Spleen (tissue), 11 donors: Measurements from ENCODE around the gene BACE1-AS. TPM values are rescaled to one million over a fixed set of nuclear protein-coding genes. Genes with fewer than 3 reads are reported as not detected.

Experiments used
- DNase-seq: peaks from one replicate; pipeline ENCODE4 v3.0.0-alpha.2; 2020
- H3K27ac ChIP-seq, 8 donors: fragments of 200-600 bp; sonication (generic) in 7 of 8; 1 replicate in 4 of 8; 2 replicates in 4 of 8; pipeline versions ENCODE4 v1.5.0 to v1.8.0; 2016 to 2021; ENCODE audit warnings: inconsistent platforms in 4 of 8, mild to moderate bottlenecking in 4 of 8, moderate library complexity in 1 of 8
- H3K27me3 ChIP-seq, 7 donors: fragments of 200-600 bp; sonication (generic) in 6 of 7; replicated peaks in 1 of 7; 1 replicate in 4 of 7; 2 replicates in 3 of 7; pipeline versions ENCODE4 v1.5.0 to v1.8.0; 2016 to 2021; ENCODE audit warnings: inconsistent platforms in 3 of 7, mild to moderate bottlenecking in 1 of 7
- H3K36me3 ChIP-seq, 6 donors: fragments of 200-600 bp; sonication (generic) in 5 of 6; 1 replicate in 4 of 6; 2 replicates in 2 of 6; pipeline versions ENCODE4 v1.5.0 to v1.8.0; 2016 to 2021; ENCODE audit warnings: inconsistent platforms in 2 of 6
- H3K4me1 ChIP-seq, 6 donors: fragments of 200-600 bp; sonication (generic) in 5 of 6; 1 replicate in 3 of 6; 2 replicates in 3 of 6; pipeline versions ENCODE4 v1.5.0 to v1.8.0; 2016 to 2021; ENCODE audit warnings: inconsistent platforms in 3 of 6
- H3K4me3 ChIP-seq, 8 donors: fragments of 200-600 bp; sonication (generic) in 7 of 8; 1 replicate in 4 of 8; 2 replicates in 4 of 8; pipeline versions ENCODE4 v1.5.0 to v1.8.0; 2016 to 2021; ENCODE audit warnings: inconsistent platforms in 4 of 8, mild to moderate bottlenecking in 4 of 8, moderate library complexity in 2 of 8
- H3K9me3 ChIP-seq, 8 donors: fragments of 200-600 bp; sonication (generic) in 7 of 8; 1 replicate in 4 of 8; 2 replicates in 4 of 8; pipeline versions ENCODE4 v1.5.0 to v1.8.0; 2016 to 2021; ENCODE audit warnings: inconsistent platforms in 4 of 8
- POLR2A ChIP-seq, 3 donors: fragments of 450-650 bp; IDR thresholded peaks; one replicate each; pipeline ENCODE4 v1.5.1; 2017; ENCODE audit warnings: antibody characterized with exemption in 3 of 3, mild to moderate bottlenecking in 1 of 3
- POLR2AphosphoS5 ChIP-seq, 3 donors: sonication (generic); formaldehyde crosslinking; IDR thresholded peaks; one replicate each; pipeline ENCODE4 v1.5.1; 2017; ENCODE audit warnings: antibody characterized with exemption in 3 of 3
- WGBS, 5 donors: extraction: QIAGEN DNeasy Blood & Tissue Kit in 3 of 5; methylation state at CpG; one replicate each; pipeline versions ENCODE4 v1.1.5 to v1.1.7; 2013 to 2018; 5-methylcytosine and 5-hydroxymethylcytosine counted together
- intact Hi-C: fragments of 100-400 bp; cut with DNase I; formaldehyde crosslinking; loops from one replicate; pipeline ENCODE4 v1.15.0; 2023; ENCODE audit warnings: low total_unique reads
- polyA plus RNA-seq, 3 donors: library from polyadenylated mRNA; stranded (reverse); fragments of 200-250 nt; gene quantifications; one replicate each; pipeline ENCODE4 v1.2.1, GENCODE V29; 2013
- small RNA-seq, 4 donors: library from RNA; depleted of rRNA; stranded (forward); fragments of <200 nt; gene quantifications; one replicate each; pipeline ENCODE3, GENCODE V24; 2016
- total RNA-seq, 7 donors: library from RNA; depleted of rRNA in 3 of 7; stranded (reverse); fragments of >200 nt in 3 of 7; fragmentation: NEBNext Ultra II Directional in 4 of 7; extraction: Animal tissue kit (Norgen Biotek cat#: 25700) in 4 of 7; gene quantifications; one replicate each; pipeline versions ENCODE4 v1.1.0 to v1.2.1, GENCODE V29; 2016 to 2021
- TF ChIP-seq, protein P1 (sequence below), 11 experiments: fragments of 200-600 bp in 7 of 11; fragments of 450-650 bp in 4 of 11; sonication (generic) in 4 of 11; IDR thresholded peaks in 8 of 11; conservative IDR thresholded peaks in 3 of 11; 1 replicate in 7 of 11; 2 replicates in 4 of 11; pipeline versions ENCODE4 v1.4.0 to v1.8.0; 2016 to 2021; ENCODE audit warnings: antibody characterized with exemption in 11 of 11, inconsistent platforms in 4 of 11, mild to moderate bottlenecking in 1 of 11
- donor health status: healthy with polysubstance abuse.
- donor health status: DM: no; HTN: no; CAD: no; lungs with moderate emphysema.
- donor health status: DM: no; HTN: no; CAD: no.
- donor health status: Bipolar disorder and iron deficiency.
- donor health status: healthy.
- donor health status: DM: no; HTN: no; CAD: no.
- donor health status: DM: yes; HTN: yes; CAD: no.

Gene BACE1-AS
- total and polyA plus RNA-seq, 10 donors, result 3.9 to 12.1 (median 8.8) TPM

DNA sequence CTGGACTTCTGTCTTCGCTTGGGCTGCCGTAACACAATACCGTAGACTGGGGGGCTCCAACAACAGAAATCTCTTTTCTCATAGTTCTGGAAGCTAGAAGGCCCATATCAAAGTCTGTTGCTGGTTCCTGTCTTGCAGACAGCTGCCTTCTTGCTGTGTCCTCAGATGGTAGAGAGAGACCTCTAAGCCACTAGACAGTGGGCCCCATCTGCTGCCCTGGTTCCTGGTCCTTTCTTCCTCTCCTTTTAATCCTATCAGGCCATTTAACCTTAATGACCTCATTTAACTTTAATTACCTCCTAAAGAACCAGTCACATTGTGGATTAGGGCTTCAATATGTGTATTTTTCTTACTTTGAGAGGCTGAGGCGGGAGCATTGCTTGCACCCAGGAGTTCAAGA, 45.9 kb downstream of the BACE1-AS start:
- H3K4me1 ChIP-seq, result peaks cover 0 to 3% (median 0%) of the 10 kb centered on the region in 6 donors
- TF ChIP-seq, protein P1, sequence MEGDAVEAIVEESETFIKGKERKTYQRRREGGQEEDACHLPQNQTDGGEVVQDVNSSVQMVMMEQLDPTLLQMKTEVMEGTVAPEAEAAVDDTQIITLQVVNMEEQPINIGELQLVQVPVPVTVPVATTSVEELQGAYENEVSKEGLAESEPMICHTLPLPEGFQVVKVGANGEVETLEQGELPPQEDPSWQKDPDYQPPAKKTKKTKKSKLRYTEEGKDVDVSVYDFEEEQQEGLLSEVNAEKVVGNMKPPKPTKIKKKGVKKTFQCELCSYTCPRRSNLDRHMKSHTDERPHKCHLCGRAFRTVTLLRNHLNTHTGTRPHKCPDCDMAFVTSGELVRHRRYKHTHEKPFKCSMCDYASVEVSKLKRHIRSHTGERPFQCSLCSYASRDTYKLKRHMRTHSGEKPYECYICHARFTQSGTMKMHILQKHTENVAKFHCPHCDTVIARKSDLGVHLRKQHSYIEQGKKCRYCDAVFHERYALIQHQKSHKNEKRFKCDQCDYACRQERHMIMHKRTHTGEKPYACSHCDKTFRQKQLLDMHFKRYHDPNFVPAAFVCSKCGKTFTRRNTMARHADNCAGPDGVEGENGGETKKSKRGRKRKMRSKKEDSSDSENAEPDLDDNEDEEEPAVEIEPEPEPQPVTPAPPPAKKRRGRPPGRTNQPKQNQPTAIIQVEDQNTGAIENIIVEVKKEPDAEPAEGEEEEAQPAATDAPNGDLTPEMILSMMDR (IDR thresholded peaks at IDR 0.05 in 8 of 11, conservative IDR thresholded peaks at IDR 0.05 in 3 of 11), result no peak
- no peak for TF ChIP-seq POLR2A (IDR thresholded peaks at IDR 0.05)
- no peak for TF ChIP-seq POLR2AphosphoS5 (IDR thresholded peaks at IDR 0.05)
- no peak overlapping the region for H3K27ac ChIP-seq
- DNase-seq, result no peak
- WGBS, 5 donors, result 96 to 100% (median 98%) methylated on average over 4 of the region's 4 CpGs
- no peaks in the 10 kb centered on the region for H3K9me3 ChIP-seq
- intact Hi-C loops, result no loop called here
- no peaks in the 10 kb centered on the region for H3K27me3 ChIP-seq
- H3K36me3 ChIP-seq, result peaks cover 0 to 66% (median 27%) of the 10 kb centered on the region in 6 donors
- H3K4me3 ChIP-seq, result no peak overlapping the region

Small RNA genes lying within 50 kb of the gene (small RNA-seq; reads per million reads assigned to genes)
- 0 reads per million in 4 donors for gene RF00564

Other genes starting within 250 kb of the BACE1-AS start
- 100 to 1,000 TPM in 1 of 7 donors, 10 to 100 TPM in 6; 61.0 to 112 (median 70.9) TPM for gene SIK3, start 192.9 kb upstream of the BACE1-AS start, total RNA-seq
- 10 to 100 TPM in 2 of 3 donors, 1 to 10 TPM in 1; 7.8 to 11.8 (median 11.1) TPM for gene SIK3, start 192.9 kb upstream of the BACE1-AS start, polyA plus RNA-seq
- 10 to 100 TPM; 58.6 to 80.4 (median 67.2) TPM for gene PAFAH1B2, start 147.1 kb upstream of the BACE1-AS start, total RNA-seq
- 10 to 100 TPM; 14.3 to 28.3 (median 16.2) TPM for gene PAFAH1B2, start 147.1 kb upstream of the BACE1-AS start, polyA plus RNA-seq
- 10 to 100 TPM; 40.3 to 83.8 (median 58.3) TPM for gene SIDT2, start 112.6 kb upstream of the BACE1-AS start, total RNA-seq
- 10 to 100 TPM; 21.3 to 36.0 (median 24.0) TPM for gene SIDT2, start 112.6 kb upstream of the BACE1-AS start, polyA plus RNA-seq
- 1,000 to 10,000 TPM in 1 of 7 donors, 100 to 1,000 TPM in 6; 117 to 1,088 (median 328) TPM for gene TAGLN, start 92.0 kb upstream of the BACE1-AS start, total RNA-seq
- gene TAGLN, start 92.0 kb upstream of the BACE1-AS start, polyA plus RNA-seq, result 100 to 1,000 TPM; 247 to 807 (median 469) TPM
- gene PCSK7, start 59.3 kb upstream of the BACE1-AS start, total RNA-seq, result 100 to 1,000 TPM in 5 of 7 donors, 10 to 100 TPM in 2; 92.6 to 152 (median 117) TPM
- 10 to 100 TPM; 27.3 to 53.4 (median 52.3) TPM for gene PCSK7, start 59.3 kb upstream of the BACE1-AS start, polyA plus RNA-seq
- gene RNF214, start 58.7 kb upstream of the BACE1-AS start, total RNA-seq, result 10 to 100 TPM; 13.1 to 29.6 (median 20.9) TPM
- gene RNF214, start 58.7 kb upstream of the BACE1-AS start, polyA plus RNA-seq, result 1 to 10 TPM; 5.6 to 9.9 (median 6.7) TPM
- 10 to 100 TPM; 11.8 to 31.7 (median 19.6) TPM for gene BACE1, start 24.9 kb downstream of the BACE1-AS start, total RNA-seq
- 1 to 10 TPM; 2.1 to 4.0 (median 2.6) TPM for gene BACE1, start 24.9 kb downstream of the BACE1-AS start, polyA plus RNA-seq
- 10 to 100 TPM; 21.2 to 48.3 (median 34.8) TPM for gene CEP164, start 36.5 kb downstream of the BACE1-AS start, total RNA-seq
- 10 to 100 TPM in 2 of 3 donors, 1 to 10 TPM in 1; 6.6 to 17.9 (median 12.1) TPM for gene CEP164, start 36.5 kb downstream of the BACE1-AS start, polyA plus RNA-seq